ENCODE measurements around the gene IGF1.

The IGF1 gene

GRCh38 chr12:102349079-102349478, 131.3 kb downstream of the IGF1 start:
- TF ChIP-seq, protein P1, sequence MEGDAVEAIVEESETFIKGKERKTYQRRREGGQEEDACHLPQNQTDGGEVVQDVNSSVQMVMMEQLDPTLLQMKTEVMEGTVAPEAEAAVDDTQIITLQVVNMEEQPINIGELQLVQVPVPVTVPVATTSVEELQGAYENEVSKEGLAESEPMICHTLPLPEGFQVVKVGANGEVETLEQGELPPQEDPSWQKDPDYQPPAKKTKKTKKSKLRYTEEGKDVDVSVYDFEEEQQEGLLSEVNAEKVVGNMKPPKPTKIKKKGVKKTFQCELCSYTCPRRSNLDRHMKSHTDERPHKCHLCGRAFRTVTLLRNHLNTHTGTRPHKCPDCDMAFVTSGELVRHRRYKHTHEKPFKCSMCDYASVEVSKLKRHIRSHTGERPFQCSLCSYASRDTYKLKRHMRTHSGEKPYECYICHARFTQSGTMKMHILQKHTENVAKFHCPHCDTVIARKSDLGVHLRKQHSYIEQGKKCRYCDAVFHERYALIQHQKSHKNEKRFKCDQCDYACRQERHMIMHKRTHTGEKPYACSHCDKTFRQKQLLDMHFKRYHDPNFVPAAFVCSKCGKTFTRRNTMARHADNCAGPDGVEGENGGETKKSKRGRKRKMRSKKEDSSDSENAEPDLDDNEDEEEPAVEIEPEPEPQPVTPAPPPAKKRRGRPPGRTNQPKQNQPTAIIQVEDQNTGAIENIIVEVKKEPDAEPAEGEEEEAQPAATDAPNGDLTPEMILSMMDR (conservative IDR thresholded peaks at IDR 0.05; ENCODE audit: control insufficient read depth, insufficient read depth, low read depth, low read length): no peak
- DNase-seq (ENCODE audit: low read depth): no peak

GRCh38 chr12:102347811-102348210, 132.6 kb downstream of the IGF1 start:
- TF ChIP-seq, protein P1 (conservative IDR thresholded peaks at IDR 0.05; ENCODE audit: control insufficient read depth, insufficient read depth, low read depth, low read length): no peak
- H3K4me3 ChIP-seq (ENCODE audit: control insufficient read depth, low read depth, low read length): no peak overlapping the region
- no peak for DNase-seq (ENCODE audit: low read depth)

More at GRCh38 chr12:102349079-102349478, 131.3 kb downstream of the IGF1 start:
- H3K4me3 ChIP-seq (ENCODE audit: control insufficient read depth, low read depth, low read length): no peak overlapping the region
